ENCODE measurements around the gene ALDH3A1.
A peak's percentile ranks its signal among the peaks of the same experiment; 100 is the strongest.

Gene ALDH3A1

DNA sequence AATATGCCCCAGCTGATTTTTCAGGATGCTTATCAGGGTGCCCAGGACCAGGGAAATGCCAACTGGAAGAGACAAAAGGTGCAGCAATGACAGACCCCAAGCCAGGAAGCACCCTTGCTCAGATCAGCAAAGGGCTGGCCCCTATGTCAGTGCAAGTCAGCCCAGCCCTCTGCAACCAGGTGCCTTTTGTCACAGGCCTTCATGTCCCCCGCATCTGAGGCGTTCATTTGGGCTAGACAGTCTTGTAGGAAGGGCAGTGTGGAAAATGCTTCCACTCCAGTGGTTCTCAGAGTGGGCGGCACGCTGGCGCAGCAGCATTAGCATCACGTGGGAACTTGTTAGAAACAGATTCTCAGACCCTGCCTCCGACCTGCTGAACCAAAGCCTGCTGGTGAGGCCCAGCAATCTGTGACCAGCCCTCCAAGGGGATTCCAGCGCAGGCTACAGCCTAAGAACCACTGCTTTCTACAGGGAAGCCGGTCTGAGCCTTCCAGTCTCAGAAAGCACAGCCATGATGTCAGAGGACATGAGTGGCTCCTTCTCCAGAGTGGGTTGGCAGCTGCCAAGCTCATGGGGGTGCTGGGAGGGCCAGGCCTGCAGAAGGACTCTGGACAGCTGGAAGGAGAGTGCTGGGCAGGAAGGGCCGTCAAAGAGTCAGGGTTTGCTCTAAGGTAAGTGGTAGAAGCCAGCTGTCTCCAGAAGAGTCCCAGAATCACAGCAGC is 44.8 kb downstream of the ALDH3A1 start:
- no peak for TF ChIP-seq CTCF (conservative IDR thresholded peaks at IDR 0.05; ENCODE audit: low read depth)
- ChIA-PET POLR2A (ENCODE audit: low non-redundant PET) (no interaction called here), CTCF (no interaction called here)
- peak overlapping the region; percentile 96 for H3K27ac ChIP-seq
- no peak for DNase-seq (ENCODE audit: low spot score)

DNA sequence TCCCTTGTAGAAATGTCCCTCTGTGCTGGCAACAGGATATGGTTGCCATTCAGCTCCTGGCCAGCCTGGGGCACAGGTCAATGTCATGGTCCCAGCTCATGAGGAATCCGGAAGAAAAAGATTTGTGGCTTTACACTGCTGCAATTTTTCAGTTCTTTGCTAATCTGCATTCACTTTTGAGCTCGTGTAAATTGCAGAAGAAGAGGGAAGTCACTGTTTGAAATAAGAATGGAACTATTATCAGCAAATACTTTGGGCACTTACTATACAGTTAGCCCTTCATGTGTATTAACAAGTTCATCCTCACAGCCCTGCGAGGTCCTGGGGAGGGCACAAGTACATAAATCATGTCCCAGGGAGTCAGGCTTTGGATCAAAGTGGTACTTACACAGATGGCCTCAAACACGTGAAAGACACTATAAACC is 45.9 kb downstream of the ALDH3A1 start:
- peak overlapping the region; percentile 30 for H3K27ac ChIP-seq
- CTCF ChIA-PET: no interaction called here
- no peak for DNase-seq (ENCODE audit: low spot score)
- no peak for TF ChIP-seq CTCF (conservative IDR thresholded peaks at IDR 0.05; ENCODE audit: low read depth)
- POLR2A ChIA-PET (ENCODE audit: low non-redundant PET): no interaction called here

All from RWPE1 (cell line).